Middle frontal gyrus (tissue), 1 donor: ENCODE data around the gene RHEBL1.

ENCODE experiments used
- DNase-seq: peaks from one replicate; pipeline ENCODE4 v3.0.0-alpha.2; 2015; ENCODE audit warnings: low spot score; ENCODE audit errors: extremely low spot score

RHEBL1 gene

DNA sequence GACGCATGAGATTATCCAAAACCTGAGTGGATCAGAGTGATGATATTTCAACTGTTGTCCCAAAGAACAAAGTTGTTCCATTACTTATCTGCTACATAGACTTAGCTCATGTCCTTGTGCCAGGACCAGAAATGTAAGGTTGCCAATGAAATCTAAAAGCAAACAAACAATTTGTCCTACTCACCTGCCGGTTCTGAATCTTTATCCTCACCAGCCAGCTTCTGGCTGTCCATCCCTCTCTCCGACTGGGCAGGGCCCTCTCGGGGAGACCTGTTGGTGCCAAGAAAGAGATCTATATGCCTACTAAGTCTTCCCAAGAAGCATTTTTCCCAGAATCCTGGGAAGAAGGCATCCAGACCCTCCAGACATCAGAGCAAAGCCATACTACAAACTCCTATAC lies 14.7 kb downstream of the RHEBL1 start:
- no peak for DNase-seq

DNA sequence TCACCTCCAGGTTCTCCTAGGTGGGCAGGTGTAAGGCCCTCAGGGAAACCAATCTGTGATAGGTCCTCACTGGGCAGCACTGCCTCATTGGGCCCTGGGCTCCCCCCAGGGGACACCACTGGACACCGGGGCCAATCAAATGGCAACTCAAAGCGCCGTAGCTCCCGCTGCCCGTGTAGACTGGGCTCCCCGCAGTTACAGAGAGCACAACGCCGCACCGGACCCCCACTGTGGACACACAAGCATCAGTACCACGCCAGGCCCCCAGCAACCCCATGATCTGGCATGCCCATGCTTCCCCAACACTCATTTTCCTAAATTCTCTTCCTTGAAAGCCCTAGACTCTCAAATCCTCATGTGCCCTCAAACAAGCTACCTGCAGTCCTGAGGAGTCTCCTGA lies 15.3 kb downstream of the RHEBL1 start:
- no peak for DNase-seq

- DNase-seq: no peak
Measured at GRCh38 chr12:49054096-49054495, 15.7 kb downstream of the RHEBL1 start.

GRCh38 chr12:49052451-49053208 lies 17.1 kb downstream of the RHEBL1 start:
- no peak for DNase-seq

GRCh38 chr12:49051777-49052438 lies 17.9 kb downstream of the RHEBL1 start:
- no peak for DNase-seq

DNA sequence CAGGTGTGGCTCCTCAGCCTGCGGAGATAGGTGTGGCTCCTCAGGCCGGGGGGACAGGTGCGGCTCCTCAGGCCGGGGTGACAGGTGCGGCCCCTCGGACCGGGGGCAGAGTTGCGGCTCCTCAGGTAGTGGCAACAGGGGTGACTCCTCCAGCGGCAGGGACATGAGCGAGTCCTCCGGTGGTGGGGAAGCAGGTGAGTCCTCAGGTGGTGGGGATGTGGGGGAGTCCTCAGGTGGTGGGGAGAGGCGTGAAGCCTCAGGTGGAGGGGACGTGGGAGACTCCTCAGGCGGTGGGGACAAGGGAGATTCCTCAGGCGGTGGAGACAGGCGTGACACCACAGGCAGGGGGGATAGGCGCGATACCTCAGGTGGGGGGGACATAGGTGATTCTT lies 18.4 kb downstream of the RHEBL1 start:
- no peak for DNase-seq

DNA sequence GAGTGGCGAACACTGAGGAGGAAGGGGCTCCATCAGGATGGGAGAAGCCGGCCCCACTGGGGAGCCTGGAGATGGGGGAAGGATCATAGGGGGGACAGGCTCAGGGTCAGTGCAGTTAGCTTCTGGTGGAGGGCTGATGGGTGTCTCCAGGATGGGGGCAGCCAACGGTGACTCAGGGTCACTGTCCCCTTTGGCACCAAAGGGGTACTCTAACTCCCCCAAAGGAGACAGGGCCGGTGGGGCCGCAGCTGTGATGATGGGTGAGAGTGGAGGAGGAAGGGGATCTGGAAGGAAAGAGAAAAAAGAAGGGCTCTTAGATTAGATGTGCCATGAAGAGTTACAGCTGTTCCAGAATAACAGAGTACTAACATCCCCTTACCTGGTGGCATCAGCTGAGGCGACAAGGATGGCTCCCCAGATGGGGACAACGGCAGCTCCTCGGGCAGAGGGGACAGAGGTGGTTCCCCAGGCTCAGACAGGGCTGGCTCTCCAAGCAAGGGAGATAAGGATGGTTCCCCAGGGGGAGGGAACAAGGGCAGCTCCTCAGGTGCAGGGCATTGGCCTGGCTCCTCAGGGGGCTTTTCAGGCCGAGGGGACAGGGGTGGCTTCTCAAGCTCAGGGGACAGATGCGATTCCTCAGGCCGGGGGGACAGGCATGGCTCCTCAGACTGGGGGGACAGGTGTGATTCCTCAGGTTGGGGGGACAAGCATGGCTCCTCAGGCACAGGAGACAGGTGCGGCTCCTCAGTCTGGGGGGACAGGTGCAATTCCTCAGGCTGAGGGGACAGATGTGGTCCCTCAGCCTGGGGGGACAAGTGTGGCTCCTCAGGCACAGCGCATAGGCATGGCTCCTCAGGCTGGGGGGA lies 19.0 kb downstream of the RHEBL1 start:
- DNase-seq: no peak

- DNase-seq: no peak
Measured at GRCh38 chr12:49049566-49050224, 20.1 kb downstream of the RHEBL1 start.

DNA sequence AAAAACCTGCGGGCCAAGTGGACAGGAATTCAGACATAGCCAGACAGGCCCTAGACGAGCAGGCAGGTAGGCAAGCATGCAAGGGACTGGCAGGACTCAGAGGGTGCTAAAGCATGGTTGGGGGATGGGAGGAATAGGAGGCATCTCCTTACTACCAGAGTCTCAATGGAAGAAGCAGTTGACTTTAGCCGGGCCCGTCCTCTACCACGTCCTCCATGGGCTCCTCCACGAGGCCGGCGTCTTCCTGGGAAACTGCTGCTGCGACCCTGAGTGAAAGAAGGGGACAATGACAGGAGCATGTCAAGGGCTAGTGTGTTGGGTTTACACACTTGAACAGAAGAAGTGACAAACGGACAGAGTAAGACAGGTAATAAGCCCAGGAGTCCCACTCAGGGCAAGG lies 20.8 kb downstream of the RHEBL1 start:
- no peak for DNase-seq

- DNase-seq: no peak
Measured at GRCh38 chr12:49046129-49046895, 23.5 kb downstream of the RHEBL1 start.

GRCh38 chr12:49044660-49045059 lies 25.1 kb downstream of the RHEBL1 start:
- no peak for DNase-seq

DNA sequence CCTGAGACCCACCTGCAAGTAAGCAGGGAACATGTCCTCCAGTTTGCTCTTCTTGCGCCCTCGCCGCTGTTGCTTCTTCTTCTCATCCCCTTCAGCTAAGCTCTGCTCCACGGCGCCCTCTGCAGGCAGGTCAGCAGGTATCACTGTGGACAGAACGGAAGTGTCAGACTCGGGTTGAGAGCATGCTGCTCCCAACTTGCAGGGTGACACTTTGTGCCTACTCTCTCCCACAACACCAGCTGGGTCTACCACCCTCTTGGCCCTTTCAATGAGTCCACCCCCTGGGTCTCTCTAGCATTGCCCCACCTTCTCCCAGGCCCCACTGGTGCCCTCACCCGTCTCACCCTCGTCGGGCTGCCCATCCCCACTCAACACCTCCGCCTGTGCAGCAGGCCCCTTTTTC lies 25.9 kb downstream of the RHEBL1 start:
- DNase-seq: no peak

DNA sequence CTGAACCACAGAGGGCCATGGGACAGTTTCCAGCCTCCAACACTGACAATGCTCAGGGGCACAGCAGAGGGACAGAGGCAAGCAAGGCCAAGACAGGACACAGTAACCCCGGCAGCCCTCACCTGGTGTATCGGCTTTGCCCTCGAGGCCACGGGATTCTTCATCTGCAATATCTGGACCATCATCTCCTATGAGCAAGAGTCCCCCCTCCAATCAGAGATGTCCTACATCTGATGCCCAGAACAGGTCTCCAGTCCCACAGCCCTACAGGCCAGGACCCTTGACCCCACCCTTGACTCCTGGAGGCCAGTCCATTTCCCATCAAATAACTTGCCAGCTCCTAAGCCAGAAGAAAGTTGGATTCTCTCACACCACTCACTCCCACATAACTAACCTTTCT lies 26.5 kb downstream of the RHEBL1 start:
- no peak for DNase-seq

DNA sequence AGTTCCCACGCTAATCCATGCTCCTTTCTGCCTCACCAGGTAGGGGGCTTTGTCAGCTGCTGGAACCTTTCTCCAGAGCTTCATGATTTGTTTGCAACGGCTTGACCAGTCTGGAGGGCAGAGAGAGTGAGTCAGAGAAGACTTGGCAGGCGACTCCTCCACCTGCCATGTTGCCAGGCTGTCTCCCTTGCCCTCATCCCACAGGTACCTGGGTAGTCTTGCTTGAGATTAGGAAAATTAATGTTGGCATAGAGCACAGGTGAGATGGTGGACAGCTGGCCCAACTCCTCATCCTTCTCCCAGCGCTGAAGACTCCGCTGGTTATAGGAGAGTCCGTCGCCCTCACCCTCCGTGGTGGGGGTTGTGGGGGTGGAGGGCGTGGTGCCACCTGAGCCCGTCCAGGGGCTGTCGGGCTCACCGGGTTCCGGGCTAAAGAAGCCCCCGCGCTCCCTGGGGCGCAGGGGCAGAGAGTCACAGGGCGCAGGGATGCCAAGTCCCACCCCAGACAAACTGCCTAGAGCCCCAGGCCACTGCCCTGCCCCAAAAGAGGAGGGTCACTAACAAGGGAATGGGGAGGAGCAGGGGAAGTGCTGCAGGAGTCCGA lies 27.8 kb downstream of the RHEBL1 start:
- no peak for DNase-seq

- DNase-seq: no peak
Measured at GRCh38 chr12:49041036-49041880, 28.5 kb downstream of the RHEBL1 start.

DNA sequence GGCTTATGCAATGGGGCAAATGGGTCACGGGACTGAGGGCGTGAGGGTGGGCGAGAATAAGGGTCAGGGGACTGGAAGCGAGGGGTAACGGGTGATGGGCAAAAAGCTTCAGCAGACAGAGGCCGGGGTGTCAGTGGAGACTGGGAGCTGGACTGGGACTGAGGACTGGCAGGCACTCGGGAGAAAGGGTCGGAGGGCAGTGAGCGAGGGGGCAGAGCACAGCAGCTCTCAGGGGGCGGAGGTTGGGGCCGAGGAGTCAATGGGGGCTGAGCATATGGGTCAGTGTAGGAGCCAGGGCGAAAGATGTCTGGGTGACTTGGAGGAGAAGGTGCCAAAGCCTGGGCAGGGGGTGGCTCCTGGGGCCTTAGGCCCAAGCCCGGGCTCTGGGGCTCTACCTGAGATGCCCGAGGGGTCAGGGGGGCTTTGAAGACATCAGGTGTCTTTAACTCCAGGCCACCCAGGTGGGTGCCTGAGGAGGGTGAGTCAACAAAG lies 29.4 kb downstream of the RHEBL1 start:
- no peak for DNase-seq

- DNase-seq: no peak
Measured at GRCh38 chr12:49039421-49040363, 30.1 kb downstream of the RHEBL1 start.

GRCh38 chr12:49038291-49038955 lies 31.4 kb downstream of the RHEBL1 start:
- no peak for DNase-seq
